ENCODE results near the gene WIZ. TPM values are rescaled to one million over a fixed set of nuclear protein-coding genes. Genes with fewer than 3 reads are reported as not detected.

WIZ gene
- total and polyA plus RNA-seq, 10 donors = 6.6 to 33.7 (median 24.8) TPM

DNA sequence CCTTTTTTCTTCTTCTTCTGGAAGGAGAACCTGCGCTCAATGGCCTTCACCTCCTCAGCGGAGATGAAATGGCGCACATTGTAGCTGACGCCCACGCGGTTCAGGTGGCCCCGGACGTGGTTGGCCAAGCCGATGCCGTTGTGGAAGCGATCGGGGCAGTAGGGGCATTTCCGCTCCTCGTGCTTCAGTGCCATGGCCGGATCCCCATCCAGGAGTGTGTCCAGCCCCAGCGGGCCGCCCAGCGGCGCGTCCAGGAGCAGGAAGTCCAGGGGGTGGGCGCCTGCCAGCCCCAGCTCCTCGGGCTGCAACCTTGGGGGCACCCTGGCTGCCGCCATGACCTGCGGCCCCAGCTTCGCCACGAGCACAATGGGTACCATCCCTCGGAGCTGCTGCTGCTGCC is 11.2 kb downstream of the WIZ start:
- TF ChIP-seq, protein P1, sequence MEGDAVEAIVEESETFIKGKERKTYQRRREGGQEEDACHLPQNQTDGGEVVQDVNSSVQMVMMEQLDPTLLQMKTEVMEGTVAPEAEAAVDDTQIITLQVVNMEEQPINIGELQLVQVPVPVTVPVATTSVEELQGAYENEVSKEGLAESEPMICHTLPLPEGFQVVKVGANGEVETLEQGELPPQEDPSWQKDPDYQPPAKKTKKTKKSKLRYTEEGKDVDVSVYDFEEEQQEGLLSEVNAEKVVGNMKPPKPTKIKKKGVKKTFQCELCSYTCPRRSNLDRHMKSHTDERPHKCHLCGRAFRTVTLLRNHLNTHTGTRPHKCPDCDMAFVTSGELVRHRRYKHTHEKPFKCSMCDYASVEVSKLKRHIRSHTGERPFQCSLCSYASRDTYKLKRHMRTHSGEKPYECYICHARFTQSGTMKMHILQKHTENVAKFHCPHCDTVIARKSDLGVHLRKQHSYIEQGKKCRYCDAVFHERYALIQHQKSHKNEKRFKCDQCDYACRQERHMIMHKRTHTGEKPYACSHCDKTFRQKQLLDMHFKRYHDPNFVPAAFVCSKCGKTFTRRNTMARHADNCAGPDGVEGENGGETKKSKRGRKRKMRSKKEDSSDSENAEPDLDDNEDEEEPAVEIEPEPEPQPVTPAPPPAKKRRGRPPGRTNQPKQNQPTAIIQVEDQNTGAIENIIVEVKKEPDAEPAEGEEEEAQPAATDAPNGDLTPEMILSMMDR (IDR thresholded peaks at IDR 0.05 in 8 of 11, conservative IDR thresholded peaks at IDR 0.05 in 3 of 11) = no peak
- TF ChIP-seq POLR2AphosphoS5 (IDR thresholded peaks at IDR 0.05) (no peak), POLR2A (IDR thresholded peaks at IDR 0.05) (no peak)
- Histone ChIP-seq H3K27me3 (replicated peaks in 1 of 7) (no peaks in the 10 kb centered on the region), H3K27ac (no peak overlapping the region), H3K4me1 (peaks cover 2 to 3% (median 2%) of the 10 kb centered on the region in 6 donors), H3K9me3 (no peaks in the 10 kb centered on the region), H3K4me3 (no peak overlapping the region), H3K36me3 (peaks cover 0 to 30% (median 0%) of the 10 kb centered on the region in 6 donors)
- whole genome bisulfite sequencing, 5 donors = 94 to 97% (median 95%) methylated on average over 8 to 27 of the region's 27 CpGs
- DNase-seq = no peak
- intact Hi-C loops (cut with DNase I; ENCODE audit: low total_unique reads) = no loop called here

DNA sequence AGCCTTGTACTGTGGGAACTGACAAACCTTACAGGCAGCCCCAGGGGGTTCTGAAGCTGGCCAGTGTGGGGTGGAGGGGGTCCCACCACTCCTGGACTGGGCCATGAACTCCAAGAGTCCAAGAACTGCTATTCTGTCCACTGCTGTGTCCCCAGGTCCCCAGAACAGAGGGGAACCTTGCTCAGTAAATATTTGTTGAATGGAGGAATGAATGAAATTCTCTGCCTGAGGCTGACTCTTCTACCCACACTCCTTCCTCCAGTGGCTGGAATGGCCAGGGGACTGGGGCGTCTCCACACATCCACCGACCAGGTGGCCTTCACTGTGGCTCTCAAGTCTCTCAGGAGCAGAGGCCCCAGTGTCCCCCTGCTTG is 11.6 kb downstream of the WIZ start:
- 85 to 93% (median 93%) methylated on average over 2 of the region's 2 CpGs for WGBS, 5 donors

DNA sequence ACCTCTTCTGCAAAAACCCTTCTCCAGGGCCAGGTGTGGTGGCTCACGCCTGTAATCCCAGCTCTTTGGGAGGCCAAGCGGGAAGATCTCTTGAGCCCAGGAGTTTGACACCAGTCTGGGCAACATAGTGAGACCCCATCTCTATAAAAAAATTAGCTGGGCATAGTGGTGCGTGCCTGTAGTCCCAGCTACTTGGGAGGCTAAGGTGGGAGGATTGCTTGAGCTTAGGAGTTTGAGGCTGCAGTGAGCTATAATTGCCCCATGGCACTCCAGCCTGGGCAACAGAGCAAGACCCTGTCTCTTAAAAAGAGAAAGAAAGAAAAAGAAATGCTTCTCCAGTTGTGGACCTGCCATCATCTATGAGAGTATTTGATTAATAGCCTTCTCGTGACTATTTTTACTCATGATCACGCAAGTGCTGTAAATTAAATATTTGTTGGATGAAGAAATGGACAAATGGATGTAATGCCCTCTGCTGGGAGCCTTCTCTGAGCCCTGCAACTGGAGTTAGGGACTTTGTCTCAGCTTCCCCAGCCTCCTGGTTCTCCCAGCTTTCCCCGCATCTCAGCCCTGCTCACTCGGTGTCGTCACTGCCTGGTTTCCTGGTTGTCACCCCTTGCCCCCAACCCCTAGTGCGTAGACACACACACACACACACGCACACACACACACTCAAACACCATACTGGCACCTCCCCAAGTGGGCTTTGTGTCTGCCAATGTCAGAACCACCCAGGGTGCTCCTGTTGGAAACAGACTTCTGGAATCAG is 12.2 kb downstream of the WIZ start:
- no peak for DNase-seq
- no peaks in the 10 kb centered on the region for H3K9me3 ChIP-seq
- no peaks in the 10 kb centered on the region for H3K27me3 ChIP-seq (replicated peaks in 1 of 7)
- peaks cover 6 to 12% (median 9%) of the 10 kb centered on the region in 6 donors for H3K4me1 ChIP-seq
- WGBS, 5 donors = 73 to 87% (median 81%) methylated on average over 9 to 10 of the region's 10 CpGs
- intact Hi-C loops (cut with DNase I; ENCODE audit: low total_unique reads) = no loop called here
- H3K36me3 ChIP-seq = peaks cover 0 to 30% (median 0%) of the 10 kb centered on the region in 6 donors
- H3K4me3 ChIP-seq = no peak overlapping the region
- no peak overlapping the region for H3K27ac ChIP-seq
- TF ChIP-seq, protein P1 (IDR thresholded peaks at IDR 0.05 in 8 of 11, conservative IDR thresholded peaks at IDR 0.05 in 3 of 11) = no peak
- no peak for TF ChIP-seq POLR2AphosphoS5 (IDR thresholded peaks at IDR 0.05)
- TF ChIP-seq POLR2A (IDR thresholded peaks at IDR 0.05) = no peak

More for the DNA sequence above, 11.6 kb downstream of the WIZ start:
- intact Hi-C loops (cut with DNase I; ENCODE audit: low total_unique reads) = no loop called here
- H3K4me3 ChIP-seq = no peak overlapping the region
- TF ChIP-seq POLR2AphosphoS5 (IDR thresholded peaks at IDR 0.05) = no peak
- TF ChIP-seq, protein P1 (IDR thresholded peaks at IDR 0.05 in 8 of 11, conservative IDR thresholded peaks at IDR 0.05 in 3 of 11) = no peak
- TF ChIP-seq POLR2A (IDR thresholded peaks at IDR 0.05) = no peak
- H3K27ac ChIP-seq = no peak overlapping the region
- H3K27me3 ChIP-seq (replicated peaks in 1 of 7) = no peaks in the 10 kb centered on the region
- peaks cover 0 to 30% (median 0%) of the 10 kb centered on the region in 6 donors for H3K36me3 ChIP-seq
- DNase-seq = no peak
- no peaks in the 10 kb centered on the region for H3K9me3 ChIP-seq
- peaks cover 6 to 8% (median 7%) of the 10 kb centered on the region in 6 donors for H3K4me1 ChIP-seq

DNA sequence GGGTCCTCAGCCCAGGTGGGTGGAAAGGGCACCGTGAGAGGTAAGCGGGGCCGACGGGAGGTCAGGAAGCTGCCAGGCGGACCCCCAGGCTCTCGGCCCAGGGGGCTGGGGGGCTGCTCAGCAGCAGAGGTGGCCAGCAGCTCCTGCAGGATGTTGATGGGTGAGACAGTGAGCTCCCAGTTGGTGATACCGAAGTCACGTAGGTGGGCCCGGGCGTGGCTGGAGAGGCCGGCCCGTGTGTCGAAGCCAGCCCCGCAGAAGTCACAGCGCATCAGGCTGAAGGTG is 13.0 kb downstream of the WIZ start:
- peaks cover 7 to 15% (median 12%) of the 10 kb centered on the region in 6 donors for H3K4me1 ChIP-seq
- DNase-seq = no peak
- 86 to 95% (median 92%) methylated on average over 8 to 15 of the region's 15 CpGs for WGBS, 5 donors
- no peaks in the 10 kb centered on the region for H3K27me3 ChIP-seq (replicated peaks in 1 of 7)
- TF ChIP-seq POLR2AphosphoS5 (IDR thresholded peaks at IDR 0.05) (no peak), POLR2A (IDR thresholded peaks at IDR 0.05) (no peak)
- TF ChIP-seq, protein P1 (IDR thresholded peaks at IDR 0.05 in 8 of 11, conservative IDR thresholded peaks at IDR 0.05 in 3 of 11) = no peak
- no peak overlapping the region for H3K27ac ChIP-seq
- H3K9me3 ChIP-seq = no peaks in the 10 kb centered on the region
- H3K36me3 ChIP-seq = peaks cover 0 to 30% (median 0%) of the 10 kb centered on the region in 6 donors
- intact Hi-C loops (cut with DNase I; ENCODE audit: low total_unique reads) = no loop called here
- H3K4me3 ChIP-seq = no peak overlapping the region

Measured in spleen (tissue), 11 donors.